Epithelial cell of prostate (primary cell): ENCODE data around the gene VMO1.
A peak's percentile ranks its signal among the peaks of the same experiment; 100 is the strongest.

Experiments used
- DNase-seq: peaks from one replicate; pipeline ENCODE4 v3.0.0-alpha.2; 2011; ENCODE audit warnings: low read depth, low spot score
- H3K27ac ChIP-seq: fragments of 450-650 bp; 2 replicates; pipeline ENCODE4 v1.5.1; 2017; ENCODE audit warnings: mild to moderate bottlenecking

Gene VMO1

GRCh38 chr17:4802228-4802627 is 16.1 kb upstream of the VMO1 start, which contains the start of gene C17orf114:
Gene C17orf114 (minus strand): TSS chr17:4802328.
- H3K27ac ChIP-seq: no peak within 1 kb of the TSS
- no peak for DNase-seq

DNA sequence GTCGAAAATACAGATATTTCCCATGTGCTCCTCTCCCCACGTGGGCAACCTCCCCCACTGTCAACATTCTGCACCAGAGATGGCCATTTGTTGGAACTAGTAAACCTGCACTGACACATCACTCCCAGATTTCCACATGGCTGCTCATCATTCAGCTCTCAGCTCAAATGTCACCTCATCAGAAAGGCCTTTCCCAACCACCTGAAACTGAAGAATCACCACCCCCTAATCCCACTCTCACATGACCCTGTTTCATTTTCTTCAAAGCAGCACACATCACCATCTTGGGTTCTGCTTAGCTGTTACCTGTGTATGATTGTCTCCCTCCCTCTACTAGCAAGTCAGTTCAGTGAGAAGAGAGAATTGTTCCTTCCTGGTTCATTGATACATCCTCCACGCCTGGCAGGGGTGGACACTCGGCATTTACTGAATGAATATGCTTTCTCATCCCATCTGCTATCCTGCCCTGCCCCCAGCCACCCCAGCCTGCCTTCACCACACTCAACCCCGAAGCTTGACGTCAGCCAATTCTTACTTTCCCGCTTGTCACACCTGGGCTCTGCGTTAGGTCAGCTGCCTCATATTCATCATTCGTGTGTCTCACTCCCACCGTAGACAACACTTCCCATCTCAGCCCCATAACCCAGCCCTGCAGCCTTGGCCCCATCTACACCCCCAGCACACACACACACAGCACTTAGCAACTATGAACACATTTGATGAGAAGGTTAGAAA is 14.5 kb upstream of the VMO1 start:
- no peak overlapping the region for H3K27ac ChIP-seq
- DNase-seq: no peak

GRCh38 chr17:4796552-4796920 is 10.4 kb upstream of the VMO1 start:
- H3K27ac ChIP-seq: peak overlapping the region; percentile 61
- DNase-seq: no peak

- H3K27ac ChIP-seq: peak overlapping the region; percentile 61
- DNase-seq: no peak
These were observed 9.0 kb upstream of the VMO1 start for GRCh38 chr17:4795168-4795567.

DNA sequence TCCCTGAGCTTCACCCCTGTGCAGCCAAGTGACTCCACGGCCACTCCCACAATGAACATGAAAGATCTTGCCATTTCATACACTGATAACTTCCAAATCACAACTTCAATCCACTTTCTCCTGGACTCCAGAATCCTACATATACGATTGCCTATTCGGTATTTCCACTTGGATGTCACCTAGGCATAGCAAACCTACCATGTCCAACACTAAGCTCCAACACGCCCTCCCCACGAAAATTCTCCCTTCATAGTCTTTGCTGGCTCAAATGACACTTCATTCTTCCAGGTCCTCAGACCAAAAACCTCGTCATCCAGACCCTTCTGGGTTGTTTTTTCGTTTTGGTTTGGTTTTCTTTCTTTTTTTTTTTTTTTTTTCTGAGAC is 4.5 kb upstream of the VMO1 start:
- H3K27ac ChIP-seq: peak overlapping the region; percentile 96

DNA sequence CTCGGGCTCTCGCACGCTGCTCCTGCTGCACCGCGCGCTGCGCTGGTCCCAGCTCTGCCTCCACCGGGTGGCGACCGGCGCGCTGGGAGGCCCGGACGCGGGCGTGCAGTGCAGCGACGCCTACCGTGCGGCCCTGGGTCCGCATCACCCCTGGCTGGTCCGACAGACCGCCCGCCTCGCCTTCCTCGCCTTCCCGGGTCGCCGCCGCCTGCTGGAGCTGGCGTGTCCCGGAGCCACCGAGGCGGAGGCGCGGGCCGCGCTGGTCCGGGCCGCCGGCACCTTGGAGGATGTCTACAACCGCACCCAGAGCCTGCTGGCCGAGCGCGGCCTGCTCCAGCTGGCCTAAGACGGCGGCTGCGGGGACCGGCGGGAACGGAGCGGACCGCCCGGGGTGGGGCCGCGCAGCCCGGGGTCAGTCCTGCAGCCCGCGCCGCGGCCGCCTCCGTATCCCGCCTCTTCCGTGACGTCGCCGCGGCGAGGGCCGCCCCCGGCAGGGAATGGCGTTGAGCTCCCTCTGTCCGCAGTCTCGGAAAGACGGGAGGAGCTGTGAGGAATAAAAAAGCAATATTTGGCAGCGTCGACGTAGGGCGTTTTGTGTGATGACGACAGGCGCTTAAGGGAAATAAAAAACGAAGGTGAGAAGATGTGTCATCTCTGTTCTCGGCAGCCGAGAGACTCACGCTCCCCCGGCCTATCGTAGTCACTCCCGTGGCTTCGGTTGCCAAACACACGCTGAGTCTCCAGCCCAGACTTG is 4.0 kb upstream of the VMO1 start:
- peak; percentile 95 for DNase-seq
- H3K27ac ChIP-seq: peak overlapping the region; percentile 96

More for the DNA sequence above, 4.5 kb upstream of the VMO1 start:
- no peak for DNase-seq

GRCh38 chr17:4789701-4789950 is 3.5 kb upstream of the VMO1 start:
- peak overlapping the region; percentile 96 for H3K27ac ChIP-seq
- no peak for DNase-seq

- DNase-seq: no peak
- peak within 1 kb of the TSS; percentile 96 for H3K27ac ChIP-seq
These were observed 2.9 kb upstream of the VMO1 start, which contains the start of gene GLTPD2 for GRCh38 chr17:4788807-4789700. Gene GLTPD2 (plus strand): TSS chr17:4788964. CDS start chr17:4789012, 48 bp downstream.

- DNase-seq: no peak
- H3K27ac ChIP-seq: no peak overlapping the region
These were observed 2.1 kb upstream of the VMO1 start for GRCh38 chr17:4788159-4788806.

DNA sequence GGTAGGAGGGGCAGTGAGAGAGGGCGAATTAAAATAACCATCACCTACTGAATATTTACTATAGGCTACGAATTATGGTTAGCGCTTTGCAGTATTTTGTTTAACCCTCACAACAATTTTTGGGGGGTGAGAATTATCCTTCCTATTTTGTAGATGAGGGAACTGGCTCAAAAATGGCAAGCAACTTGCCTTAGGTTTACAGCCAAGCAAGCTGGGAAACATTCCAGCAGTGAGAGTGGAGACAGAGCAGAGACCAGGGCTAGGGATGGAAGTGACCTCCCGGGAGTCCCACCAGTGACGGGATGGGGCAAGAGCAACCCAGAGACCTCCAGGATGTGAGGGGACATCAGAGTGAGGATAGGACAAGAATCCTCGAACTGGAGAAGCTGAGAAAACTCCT is 352 bp upstream of the VMO1 start:
- H3K27ac ChIP-seq: no peak overlapping the region
- DNase-seq: no peak

DNA sequence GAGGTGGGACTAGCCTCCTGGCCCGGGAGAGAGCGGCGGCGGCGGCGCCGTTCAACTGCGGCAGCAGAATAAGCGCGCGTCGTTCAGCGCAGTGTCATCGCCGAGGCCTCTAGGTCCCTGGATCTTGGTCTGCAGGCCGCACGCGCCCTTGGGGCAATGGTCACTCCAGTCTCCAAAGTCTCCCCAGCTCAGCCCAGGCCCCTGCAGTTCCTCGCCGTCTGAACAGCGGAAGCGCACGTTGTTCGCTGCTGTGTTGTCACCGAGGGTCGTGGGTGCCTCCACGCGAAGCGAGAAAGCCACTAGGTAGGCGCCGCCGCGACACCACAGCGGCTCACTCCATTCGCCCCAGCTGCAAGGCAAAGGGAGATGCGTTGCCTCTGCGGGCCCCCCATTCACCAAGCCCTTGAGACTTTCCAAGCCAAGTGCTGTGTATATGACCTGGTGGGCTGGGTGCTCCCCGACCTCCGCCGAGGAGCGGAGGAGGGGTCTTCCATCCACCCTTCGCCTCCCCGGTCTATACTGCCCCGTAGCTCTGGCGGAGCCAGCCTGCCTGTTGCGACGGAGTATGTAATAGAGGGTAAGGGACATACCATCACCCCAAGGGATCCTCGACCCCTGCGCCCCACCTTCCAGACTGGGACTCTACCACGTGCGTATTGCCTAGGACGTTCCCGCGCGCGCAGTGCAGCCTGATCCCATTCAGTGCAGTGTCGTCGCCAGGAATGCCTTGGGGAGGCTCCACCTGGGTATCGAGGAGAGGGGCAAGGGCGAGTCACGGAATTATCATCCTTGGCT is 656 bp downstream of the VMO1 start:
- DNase-seq: no peak

GRCh38 chr17:4782652-4783051 is 3.5 kb downstream of the VMO1 start:
- no peak for DNase-seq

More for the DNA sequence above, 656 bp downstream of the VMO1 start:
- no peak overlapping the region for H3K27ac ChIP-seq

DNA sequence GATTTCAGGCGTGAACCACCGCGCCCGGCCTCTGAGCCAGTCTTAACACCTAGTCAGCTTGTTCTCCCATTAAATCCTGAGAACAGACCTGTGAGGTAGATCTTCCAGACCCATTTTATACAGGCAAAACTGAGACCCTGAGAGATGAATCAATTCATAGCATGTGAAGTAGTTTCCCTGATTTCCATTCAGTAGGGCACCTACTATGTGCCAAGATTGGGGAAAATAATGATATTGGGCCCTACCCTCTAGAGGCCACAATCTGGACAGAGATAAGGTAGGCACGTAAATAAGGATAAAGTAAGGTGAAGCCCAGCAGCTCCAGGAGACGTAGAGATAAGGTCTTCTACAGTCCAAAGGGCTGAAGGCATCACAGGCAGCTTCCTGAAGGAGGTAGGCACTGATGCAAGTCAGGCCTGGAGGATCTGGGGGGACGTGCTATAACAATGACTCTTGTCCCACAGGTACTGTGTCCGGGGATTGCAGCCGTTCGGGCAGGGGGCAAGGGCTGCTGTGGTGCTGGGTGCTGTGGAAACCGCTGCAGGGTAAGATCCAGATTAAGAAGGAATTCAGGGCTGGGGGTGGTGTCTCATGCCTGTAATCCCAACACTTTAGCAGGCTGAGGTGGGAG is 5.7 kb downstream of the VMO1 start:
- no peak overlapping the region for H3K27ac ChIP-seq
- no peak for DNase-seq

More at GRCh38 chr17:4782652-4783051, 3.5 kb downstream of the VMO1 start:
- H3K27ac ChIP-seq: no peak overlapping the region

DNA sequence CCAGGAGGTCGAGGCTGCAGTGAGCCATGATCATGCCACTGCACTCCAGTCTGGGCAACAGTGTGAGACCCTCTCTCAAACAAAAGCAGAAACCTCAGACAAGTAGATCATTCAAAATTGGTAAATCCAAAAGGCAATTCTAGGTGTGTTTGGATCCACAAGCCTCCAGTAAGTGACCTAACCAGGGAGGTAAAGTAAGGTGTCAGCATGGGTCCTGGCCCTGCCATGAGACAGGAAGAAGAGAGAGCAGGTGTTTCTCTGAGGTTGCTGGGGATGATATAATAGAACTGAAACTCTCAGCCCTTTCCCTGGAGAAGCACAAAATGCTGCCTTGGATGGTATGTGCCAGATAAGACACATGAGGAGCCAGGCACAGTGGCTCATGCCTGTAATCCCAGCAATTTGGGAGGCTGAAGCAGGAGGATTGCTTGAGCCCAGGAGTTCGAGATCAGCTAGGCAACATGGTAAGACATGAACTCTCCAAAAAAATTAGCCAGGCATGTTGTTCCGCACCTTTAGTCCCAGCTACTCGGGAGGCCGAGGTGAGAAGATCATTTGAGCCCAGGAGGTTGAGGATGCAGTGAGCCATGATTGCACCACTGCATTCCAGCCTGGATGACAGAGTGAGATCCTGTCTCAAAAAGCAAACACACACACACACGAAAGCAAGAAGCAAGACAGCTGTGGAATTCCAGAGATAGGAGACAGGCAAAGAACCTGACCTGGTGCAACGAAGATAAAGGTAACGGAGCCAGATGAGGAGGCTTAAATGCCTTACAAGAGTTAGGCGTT is 8.0 kb downstream of the VMO1 start:
- DNase-seq: no peak
- no peak overlapping the region for H3K27ac ChIP-seq

GRCh38 chr17:4772235-4772613 is 13.9 kb downstream of the VMO1 start:
- H3K27ac ChIP-seq: no peak overlapping the region
- no peak for DNase-seq

- no peak for DNase-seq
- no peak within 1 kb of the TSS for H3K27ac ChIP-seq
These were observed 14.5 kb downstream of the VMO1 start, which contains the start of gene TM4SF5 for GRCh38 chr17:4771519-4772234. Gene TM4SF5 (plus strand): TSS chr17:4771886. CDS start chr17:4771923, 37 bp downstream.

GRCh38 chr17:4769628-4770027 is 16.5 kb downstream of the VMO1 start:
- DNase-seq: no peak
- H3K27ac ChIP-seq: no peak overlapping the region

DNA sequence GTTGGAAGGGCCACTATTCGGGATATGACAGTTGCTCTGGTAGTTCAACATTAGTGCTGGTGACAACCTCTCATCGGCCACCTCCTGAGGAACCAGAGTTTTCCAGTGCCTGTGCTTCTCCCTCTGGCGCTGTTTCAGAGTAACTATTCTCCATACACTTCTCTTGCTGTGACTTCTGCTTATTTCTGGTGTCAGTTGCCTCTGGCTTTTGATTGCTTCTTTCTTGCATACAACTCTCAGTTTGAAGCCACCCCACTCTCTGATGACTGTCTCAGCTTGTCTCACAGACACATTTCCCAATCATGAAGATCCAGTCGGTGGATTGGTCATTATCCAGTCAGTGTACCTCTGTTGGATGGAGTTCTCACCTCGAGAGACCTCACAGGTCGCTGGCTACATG is 17.9 kb downstream of the VMO1 start:
- no peak for DNase-seq
- no peak overlapping the region for H3K27ac ChIP-seq
